Peyer's patch (tissue), 4 donors: ENCODE results near the gene ALKBH7.

Experiments used
- POLR2A ChIP-seq, 2 donors: fragments of 450-650 bp; IDR thresholded peaks; one replicate each; pipeline ENCODE4 v1.5.1; 2017; ENCODE audit warnings: antibody characterized with exemption in 2 of 2, mild to moderate bottlenecking in 2 of 2, moderate library complexity in 2 of 2
- TF ChIP-seq, protein P1 (sequence below), 6 experiments: fragments of 450-650 bp in 4 of 6; fragments of 200-600 bp in 2 of 6; sonication (generic) in 1 of 6; IDR thresholded peaks; one replicate each; pipeline ENCODE4 v1.5.1; 2017 to 2019; ENCODE audit warnings: antibody characterized with exemption in 6 of 6, mild to moderate bottlenecking in 3 of 6, moderate library complexity in 1 of 6

- TF ChIP-seq, protein P1, sequence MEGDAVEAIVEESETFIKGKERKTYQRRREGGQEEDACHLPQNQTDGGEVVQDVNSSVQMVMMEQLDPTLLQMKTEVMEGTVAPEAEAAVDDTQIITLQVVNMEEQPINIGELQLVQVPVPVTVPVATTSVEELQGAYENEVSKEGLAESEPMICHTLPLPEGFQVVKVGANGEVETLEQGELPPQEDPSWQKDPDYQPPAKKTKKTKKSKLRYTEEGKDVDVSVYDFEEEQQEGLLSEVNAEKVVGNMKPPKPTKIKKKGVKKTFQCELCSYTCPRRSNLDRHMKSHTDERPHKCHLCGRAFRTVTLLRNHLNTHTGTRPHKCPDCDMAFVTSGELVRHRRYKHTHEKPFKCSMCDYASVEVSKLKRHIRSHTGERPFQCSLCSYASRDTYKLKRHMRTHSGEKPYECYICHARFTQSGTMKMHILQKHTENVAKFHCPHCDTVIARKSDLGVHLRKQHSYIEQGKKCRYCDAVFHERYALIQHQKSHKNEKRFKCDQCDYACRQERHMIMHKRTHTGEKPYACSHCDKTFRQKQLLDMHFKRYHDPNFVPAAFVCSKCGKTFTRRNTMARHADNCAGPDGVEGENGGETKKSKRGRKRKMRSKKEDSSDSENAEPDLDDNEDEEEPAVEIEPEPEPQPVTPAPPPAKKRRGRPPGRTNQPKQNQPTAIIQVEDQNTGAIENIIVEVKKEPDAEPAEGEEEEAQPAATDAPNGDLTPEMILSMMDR (IDR thresholded peaks at IDR 0.05), result no peak
- TF ChIP-seq POLR2A (IDR thresholded peaks at IDR 0.05), result no peak
Observed at GRCh38 chr19:6373813-6374108, 1.2 kb downstream of the ALKBH7 start.
